Mesendoderm (in vitro differentiated cells): Measurements from ENCODE around the gene CCDC158.

Source experiments
- DNase-seq: peaks from one replicate; pipeline ENCODE4 v3.0.0; 2013
- H2AK5ac ChIP-seq: 2 replicates; pipeline ENCODE4 v1.6.1; 2013; ENCODE audit warnings: low read length, inconsistent platforms
- H2BK120ac ChIP-seq: 2 replicates; pipeline ENCODE4 v1.6.1; 2013; ENCODE audit warnings: low read depth, mild to moderate bottlenecking, low read length, moderate library complexity, mixed read lengths
- H2BK15ac ChIP-seq: replicated peaks from 2 replicates; pipeline ENCODE4 v1.6.1; 2013; ENCODE audit warnings: low read depth, mild to moderate bottlenecking, moderate library complexity
- H2BK5ac ChIP-seq: 2 replicates; pipeline ENCODE4 v1.6.1; 2013; ENCODE audit warnings: low read length, inconsistent platforms
- H3K18ac ChIP-seq: 2 replicates; pipeline ENCODE4 v1.6.1; 2013; ENCODE audit warnings: mild to moderate bottlenecking, low read length, mixed read lengths
- H3K23ac ChIP-seq: one replicate; pipeline ENCODE4 v1.6.1; 2013; ENCODE audit warnings: low read length
- H3K27ac ChIP-seq: 2 replicates; pipeline ENCODE4 v1.5.1; 2013; ENCODE audit warnings: low read depth, mild to moderate bottlenecking, inconsistent platforms, low read length, moderate library complexity
- H3K27me3 ChIP-seq: 2 replicates; pipeline ENCODE4 v1.6.1; 2013; ENCODE audit warnings: low read length, control low read depth, mild to moderate bottlenecking, inconsistent platforms; ENCODE audit not compliant: insufficient read depth, poor library complexity
- H3K36me3 ChIP-seq: 2 replicates; pipeline ENCODE4 v1.6.1; 2013; ENCODE audit warnings: low read length, inconsistent platforms; ENCODE audit not compliant: control insufficient read depth, insufficient read depth
- H3K4ac ChIP-seq: one replicate; pipeline ENCODE4 v1.6.1; 2013; ENCODE audit warnings: low read depth, mild to moderate bottlenecking, low read length, moderate library complexity
- H3K4me1 ChIP-seq: 2 replicates; pipeline ENCODE4 v1.6.1; 2013; ENCODE audit warnings: low read depth, low read length, inconsistent platforms; ENCODE audit not compliant: control insufficient read depth
- H3K4me2 ChIP-seq: 2 replicates; pipeline ENCODE4 v1.6.1; 2013; ENCODE audit warnings: low read length
- H3K4me3 ChIP-seq: 2 replicates; pipeline ENCODE4 v1.5.1; 2013; ENCODE audit warnings: mild to moderate bottlenecking, low read length
- H3K56ac ChIP-seq: one replicate; pipeline ENCODE4 v1.6.1; 2013; ENCODE audit warnings: low read length
- H3K79me1 ChIP-seq: 2 replicates; pipeline ENCODE4 v1.6.1; 2013; ENCODE audit warnings: low read length, inconsistent platforms
- H3K79me2 ChIP-seq: 2 replicates; pipeline ENCODE4 v1.6.1; 2013; ENCODE audit warnings: mild to moderate bottlenecking, low read length; ENCODE audit not compliant: control insufficient read depth, insufficient read depth
- H3K9ac ChIP-seq: 2 replicates; pipeline ENCODE4 v1.6.1; 2013; ENCODE audit warnings: low read length, inconsistent platforms
- H4K5ac ChIP-seq: one replicate; pipeline ENCODE4 v1.6.1; 2013; ENCODE audit warnings: low read length
- H4K8ac ChIP-seq: one replicate; pipeline ENCODE4 v1.6.1; 2013; ENCODE audit warnings: low read depth, mild to moderate bottlenecking, control low read depth, low read length, moderate library complexity
- WGBS: extraction: QIAGEN DNeasy Blood & Tissue Kit; methylation state at CpG from one replicate; pipeline ENCODE4 v1.1.7; 2013; ENCODE audit warnings: low lambda C conversion rate, missing lambda C conversion rate; ENCODE audit not compliant: insufficient coverage; ENCODE audit errors: extremely low coverage; 5-methylcytosine and 5-hydroxymethylcytosine counted together

Gene CCDC158

GRCh38 chr4:76449362-76449767, 28.4 kb upstream of the CCDC158 start:
- Histone ChIP-seq H2BK120ac (no peak overlapping the region), H2AK5ac (no peak overlapping the region), H3K56ac (no peak overlapping the region), H3K23ac (no peak overlapping the region), H4K8ac (no peak overlapping the region), H3K4ac (no peak overlapping the region), H3K79me2 (no peaks in the 10 kb centered on the region), H3K27me3 (no peaks in the 10 kb centered on the region), H4K5ac (no peak overlapping the region), H3K4me1 (no peaks in the 10 kb centered on the region), H3K36me3 (no peaks in the 10 kb centered on the region), H3K27ac (no peak overlapping the region), H3K9ac (no peak overlapping the region), H3K79me1 (no peaks in the 10 kb centered on the region), H2BK5ac (no peak overlapping the region), H2BK15ac (no peak overlapping the region), H3K18ac (no peak overlapping the region), H3K4me2 (no peak overlapping the region), H3K4me3 (no peak overlapping the region)
- no peak for DNase-seq
- no CpG with 5 or more reads among the region's 3 CpGs for WGBS

DNA sequence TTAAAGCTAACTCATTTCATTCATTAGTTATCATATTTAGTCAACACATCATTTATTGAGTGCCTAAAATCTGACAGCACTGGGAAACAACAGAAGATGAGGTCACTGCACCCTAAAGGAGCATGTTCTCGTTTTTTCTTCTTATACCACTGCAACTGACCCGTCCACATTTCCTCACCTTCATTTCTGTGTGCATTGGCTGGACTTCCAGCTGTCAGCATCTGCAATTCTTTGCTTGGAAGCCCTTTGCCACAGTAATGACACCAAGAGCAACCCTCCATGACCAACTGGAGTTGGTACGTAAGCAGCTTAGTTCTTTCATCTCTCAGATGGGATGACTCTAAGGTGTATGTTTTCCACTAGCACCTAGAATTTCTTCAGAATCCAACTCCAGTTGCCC, 27.3 kb upstream of the CCDC158 start:
- Histone ChIP-seq H3K4ac (no peak overlapping the region), H3K18ac (no peak overlapping the region), H3K4me3 (no peak overlapping the region), H3K27ac (no peak overlapping the region), H3K56ac (no peak overlapping the region), H4K8ac (no peak overlapping the region), H4K5ac (no peak overlapping the region), H3K79me2 (no peaks in the 10 kb centered on the region), H2BK5ac (no peak overlapping the region), H3K4me1 (no peaks in the 10 kb centered on the region), H2BK15ac (no peak overlapping the region), H3K36me3 (no peaks in the 10 kb centered on the region), H3K23ac (no peak overlapping the region), H3K4me2 (no peak overlapping the region), H2AK5ac (no peak overlapping the region), H3K9ac (no peak overlapping the region), H3K27me3 (no peaks in the 10 kb centered on the region), H3K79me1 (no peaks in the 10 kb centered on the region), H2BK120ac (no peak overlapping the region)
- DNase-seq = no peak
- no CpG with 5 or more reads among the region's 3 CpGs for WGBS

DNA sequence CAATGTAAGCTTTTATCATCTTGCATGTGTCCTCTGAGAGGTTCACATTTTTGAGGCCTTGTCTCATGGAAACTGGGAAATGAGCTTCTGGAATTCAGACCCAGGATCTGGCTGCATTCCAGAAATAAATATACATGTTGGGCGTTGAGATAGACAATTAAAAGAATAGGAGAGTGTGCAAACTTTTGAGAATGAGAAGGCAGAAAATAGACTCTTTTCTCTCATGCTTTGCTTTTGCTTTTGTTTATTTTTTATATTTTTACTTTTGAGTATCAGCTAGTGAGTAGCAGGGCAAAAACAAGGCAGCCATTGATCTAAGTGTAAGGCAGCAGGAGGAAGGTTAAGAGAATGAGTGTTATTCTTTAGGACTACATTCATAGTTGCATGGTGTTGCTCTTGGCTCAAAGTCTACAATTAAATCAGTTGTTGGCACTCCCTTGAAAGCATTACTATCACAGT, 26.5 kb upstream of the CCDC158 start:
- Histone ChIP-seq H3K56ac (no peak overlapping the region), H3K36me3 (no peaks in the 10 kb centered on the region), H4K5ac (no peak overlapping the region), H3K23ac (no peak overlapping the region), H4K8ac (no peak overlapping the region), H2BK120ac (no peak overlapping the region), H2BK15ac (no peak overlapping the region), H3K4me1 (no peaks in the 10 kb centered on the region), H3K18ac (no peak overlapping the region), H3K4ac (no peak overlapping the region), H3K4me3 (no peak overlapping the region), H3K9ac (no peak overlapping the region), H3K4me2 (no peak overlapping the region), H2BK5ac (no peak overlapping the region), H3K27ac (no peak overlapping the region), H3K79me1 (no peaks in the 10 kb centered on the region), H2AK5ac (no peak overlapping the region), H3K27me3 (no peaks in the 10 kb centered on the region), H3K79me2 (no peaks in the 10 kb centered on the region)
- peak; percentile 37 for DNase-seq
- WGBS = no CpG with 5 or more reads among the region's 1 CpG

DNA sequence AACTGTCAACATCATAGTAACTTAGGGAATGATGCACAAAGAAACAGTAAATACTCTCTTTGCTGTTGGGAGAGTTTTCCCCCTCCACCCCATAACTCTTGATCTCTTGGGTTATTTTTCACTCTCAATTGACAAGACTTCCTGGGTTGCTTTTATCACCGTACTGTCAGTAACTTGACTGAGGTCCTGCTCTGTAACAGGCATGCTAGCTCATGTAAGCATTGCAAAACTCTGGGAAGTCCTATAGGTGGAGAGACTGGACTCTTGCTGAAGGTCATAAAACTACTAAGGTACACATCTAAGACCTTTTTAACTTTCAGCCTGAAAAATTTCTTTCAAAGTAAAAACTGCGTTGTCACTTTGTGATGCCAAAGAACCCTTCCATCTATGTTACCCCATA, 25.0 kb upstream of the CCDC158 start:
- Histone ChIP-seq H3K4me3 (no peak overlapping the region), H3K9ac (no peak overlapping the region), H3K27ac (no peak overlapping the region), H3K23ac (no peak overlapping the region), H4K5ac (no peak overlapping the region), H4K8ac (no peak overlapping the region), H3K4me1 (no peaks in the 10 kb centered on the region), H3K27me3 (no peaks in the 10 kb centered on the region), H2BK120ac (no peak overlapping the region), H3K79me1 (no peaks in the 10 kb centered on the region), H3K4ac (no peak overlapping the region), H3K79me2 (no peaks in the 10 kb centered on the region), H2BK5ac (no peak overlapping the region), H3K36me3 (no peaks in the 10 kb centered on the region), H3K56ac (no peak overlapping the region), H3K18ac (no peak overlapping the region), H3K4me2 (no peak overlapping the region), H2AK5ac (no peak overlapping the region), H2BK15ac (no peak overlapping the region)
- WGBS = no CpG with 5 or more reads among the region's 2 CpGs
- DNase-seq = no peak

DNA sequence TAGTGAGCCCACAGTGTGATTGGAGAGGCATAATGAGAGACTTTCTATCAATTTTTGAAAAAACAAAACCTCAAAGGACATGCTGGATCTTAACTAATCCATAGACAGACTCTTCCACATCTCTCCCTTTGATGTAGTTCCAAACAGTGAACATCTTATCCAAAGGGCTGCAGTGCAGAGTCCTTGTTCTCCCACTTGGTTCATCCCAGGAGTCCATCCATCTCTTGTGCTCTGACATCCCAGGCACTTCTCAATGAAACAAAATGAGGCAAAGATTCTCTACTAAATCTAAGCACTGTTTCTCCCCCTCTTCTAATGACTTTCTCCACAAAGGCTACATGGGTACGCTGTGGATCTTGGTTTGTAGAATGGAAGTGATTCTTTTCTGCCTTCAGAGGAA, 22.4 kb upstream of the CCDC158 start:
- Histone ChIP-seq H3K56ac (no peak overlapping the region), H2BK5ac (no peak overlapping the region), H3K79me1 (no peaks in the 10 kb centered on the region), H3K27me3 (no peaks in the 10 kb centered on the region), H3K4me2 (no peak overlapping the region), H3K9ac (no peak overlapping the region), H4K5ac (no peak overlapping the region), H3K4me1 (no peaks in the 10 kb centered on the region), H3K23ac (no peak overlapping the region), H2BK120ac (no peak overlapping the region), H2BK15ac (no peak overlapping the region), H3K36me3 (no peaks in the 10 kb centered on the region), H3K18ac (no peak overlapping the region), H3K4me3 (no peak overlapping the region), H3K79me2 (no peaks in the 10 kb centered on the region), H4K8ac (no peak overlapping the region), H3K27ac (no peak overlapping the region), H2AK5ac (no peak overlapping the region), H3K4ac (no peak overlapping the region)
- DNase-seq = no peak
- no CpG with 5 or more reads among the region's 1 CpG for WGBS

DNA sequence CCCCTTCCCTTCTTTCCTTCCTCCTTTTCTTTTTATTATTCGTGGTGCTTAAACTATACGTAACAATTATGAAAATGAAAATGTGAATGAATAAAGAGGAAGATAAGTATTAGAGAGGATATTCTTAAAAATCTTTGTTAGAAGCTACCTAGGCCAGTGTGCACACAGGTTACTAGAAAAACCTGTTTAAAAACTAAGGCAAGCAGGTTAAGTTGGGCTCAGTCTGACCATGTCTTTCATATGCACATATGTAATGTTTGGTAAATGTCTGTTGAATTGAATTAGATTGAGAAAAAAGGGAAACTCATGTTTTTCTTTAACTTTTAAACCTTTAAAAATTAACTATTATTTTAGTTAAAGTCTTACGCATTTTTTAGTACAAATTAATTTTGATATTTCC, 21.9 kb upstream of the CCDC158 start:
- Histone ChIP-seq H2BK5ac (no peak overlapping the region), H3K4me2 (no peak overlapping the region), H3K27me3 (no peaks in the 10 kb centered on the region), H3K79me1 (no peaks in the 10 kb centered on the region), H3K27ac (no peak overlapping the region), H3K56ac (no peak overlapping the region), H4K5ac (no peak overlapping the region), H3K36me3 (no peaks in the 10 kb centered on the region), H3K9ac (no peak overlapping the region), H4K8ac (no peak overlapping the region), H3K4me3 (no peak overlapping the region), H2BK120ac (no peak overlapping the region), H3K23ac (no peak overlapping the region), H2BK15ac (no peak overlapping the region), H2AK5ac (no peak overlapping the region), H3K18ac (no peak overlapping the region), H3K79me2 (no peaks in the 10 kb centered on the region), H3K4me1 (no peaks in the 10 kb centered on the region), H3K4ac (no peak overlapping the region)
- WGBS = 100% methylated on average over 1 of the region's 3 CpGs
- no peak for DNase-seq
